Measurements from ENCODE around the gene ARHGAP26.

The ARHGAP26 gene

DNA sequence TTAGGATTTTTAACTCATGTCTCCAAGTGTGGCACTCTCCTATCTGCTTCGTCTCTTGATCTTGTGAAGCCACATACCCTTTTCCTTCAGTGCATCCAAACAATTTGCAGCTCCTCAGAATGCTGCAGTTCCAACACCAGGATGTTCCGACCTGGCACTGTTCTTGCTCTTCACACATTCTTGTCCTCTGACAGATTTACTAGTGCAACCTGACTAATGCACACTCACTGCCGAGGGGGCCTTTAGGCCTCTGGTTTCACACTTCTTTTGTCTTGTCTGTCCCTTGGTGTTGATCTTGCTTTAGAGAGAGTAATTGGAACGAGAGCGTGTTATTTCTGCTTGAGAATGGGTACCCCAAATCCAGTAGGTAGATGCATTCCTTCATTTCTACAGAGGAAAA lies 15.0 kb downstream of the ARHGAP26 start:
- DNase-seq (ENCODE audit: low spot score) = no peak

DNA sequence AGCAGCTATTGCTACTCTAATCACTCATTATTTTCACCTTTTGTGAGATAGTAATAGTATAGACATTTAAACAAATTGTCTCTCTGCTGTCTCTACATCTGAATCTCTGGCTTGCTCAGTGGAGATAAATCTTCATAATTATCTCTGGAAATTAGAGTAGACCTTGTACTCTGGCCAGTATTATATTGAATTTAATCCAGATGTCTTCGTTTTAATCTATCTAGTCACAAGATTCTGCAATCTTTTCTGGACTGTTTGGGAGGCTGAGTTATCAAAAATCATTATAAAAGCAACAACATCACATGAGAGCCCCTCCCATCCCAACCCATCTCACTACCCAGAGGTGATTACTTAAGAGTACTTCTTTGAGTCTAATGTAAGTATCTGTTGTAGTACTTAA lies 19.0 kb downstream of the ARHGAP26 start:
- DNase-seq (ENCODE audit: low spot score) = no peak

DNA sequence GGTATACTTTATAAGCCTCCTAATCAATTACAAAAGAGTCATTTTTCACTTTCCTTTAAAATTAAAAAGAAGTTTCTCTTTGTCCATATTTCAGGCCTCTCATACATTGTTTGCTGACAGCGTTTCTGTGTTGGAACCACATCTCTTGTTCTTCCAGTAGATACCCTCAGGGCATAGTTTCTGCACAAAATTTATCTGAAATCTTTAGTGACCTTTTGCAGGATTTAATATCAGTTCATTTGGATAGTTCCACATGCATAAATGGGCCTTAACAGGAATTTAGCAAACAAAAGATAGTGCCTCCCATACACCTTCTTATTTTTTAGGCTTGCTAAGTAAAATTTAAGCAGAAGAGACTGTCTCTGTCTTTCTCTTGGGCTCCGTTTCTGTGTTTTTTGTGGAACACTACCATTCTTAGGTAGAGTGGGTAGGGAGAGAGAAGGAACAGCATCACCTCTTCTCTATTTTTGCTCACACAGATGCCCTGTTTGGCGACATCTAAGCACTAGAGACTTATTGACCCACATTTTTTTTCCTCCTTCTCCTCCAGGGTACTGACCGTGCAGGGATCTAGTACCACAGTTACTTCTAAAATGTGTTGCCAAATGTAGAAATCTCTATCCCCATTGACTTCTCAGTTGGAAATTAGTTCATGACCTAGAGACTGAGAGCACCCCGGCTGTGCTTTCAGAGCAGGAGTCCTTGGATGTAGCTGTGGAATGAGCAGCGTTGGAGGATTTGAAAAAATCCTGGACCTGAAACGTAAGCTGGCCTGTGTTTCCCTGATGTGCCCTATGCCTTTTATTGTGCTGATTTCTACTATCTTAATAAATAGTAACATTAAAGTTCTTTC lies 22.1 kb downstream of the ARHGAP26 start:
- no peak for DNase-seq (ENCODE audit: low spot score)

DNA sequence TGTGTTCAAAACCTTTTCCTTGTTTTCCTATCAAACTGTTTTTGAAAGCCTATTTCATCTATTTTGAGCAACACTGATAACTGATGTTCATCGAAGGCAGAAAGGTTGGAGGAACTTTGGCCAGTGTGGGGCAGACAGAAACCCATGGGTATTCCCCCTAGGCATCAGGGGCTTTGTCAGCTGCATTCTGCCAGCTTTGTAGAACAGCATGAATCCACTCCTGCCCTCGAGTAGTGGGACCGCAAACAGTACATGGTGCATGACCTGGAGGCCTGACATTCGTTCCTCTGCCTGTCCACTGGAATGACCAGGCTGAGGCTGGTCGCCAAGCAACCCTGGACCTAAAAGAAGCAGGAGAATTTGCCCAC lies 22.7 kb downstream of the ARHGAP26 start:
- DNase-seq (ENCODE audit: low spot score) = no peak

DNA sequence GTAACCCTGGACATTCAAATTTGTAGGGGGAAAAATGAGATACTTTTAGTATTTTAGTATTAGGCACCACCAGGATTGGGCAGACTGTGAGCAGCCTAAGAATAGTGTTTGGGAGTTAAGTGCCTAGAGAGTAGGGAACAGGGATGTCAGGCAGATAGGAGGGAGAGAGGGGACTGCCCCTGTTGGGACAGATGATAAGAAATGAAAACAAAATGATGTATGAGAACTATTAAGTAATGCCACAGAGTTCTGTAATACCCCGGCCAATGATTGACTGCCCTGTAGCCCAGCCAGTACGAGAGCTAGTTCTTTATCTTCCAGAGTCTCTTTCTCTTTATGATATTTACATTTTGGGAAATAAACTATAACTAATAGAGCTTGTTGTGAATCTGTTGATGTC lies 24.4 kb downstream of the ARHGAP26 start:
- DNase-seq (ENCODE audit: low spot score) = no peak

DNA sequence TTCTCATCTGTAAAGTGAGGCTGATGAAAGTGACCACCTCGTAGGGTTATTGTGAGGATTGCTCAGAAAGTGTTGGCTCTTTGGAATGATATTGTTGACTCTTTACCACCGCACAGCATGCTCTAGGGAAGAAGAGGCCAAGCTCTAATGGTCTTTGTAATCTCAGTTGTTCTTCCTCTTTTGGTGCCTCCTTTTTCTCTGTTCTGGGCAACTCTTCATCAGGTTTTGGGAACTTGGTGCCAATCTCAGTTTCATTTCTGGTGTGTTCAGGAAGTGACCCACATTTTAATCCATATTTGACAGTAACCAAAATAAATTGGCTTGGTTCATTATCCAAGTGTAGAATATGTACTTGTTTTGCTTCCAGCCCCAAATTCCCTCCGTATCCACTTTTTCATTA lies 25.1 kb downstream of the ARHGAP26 start:
- DNase-seq (ENCODE audit: low spot score) = no peak

DNA sequence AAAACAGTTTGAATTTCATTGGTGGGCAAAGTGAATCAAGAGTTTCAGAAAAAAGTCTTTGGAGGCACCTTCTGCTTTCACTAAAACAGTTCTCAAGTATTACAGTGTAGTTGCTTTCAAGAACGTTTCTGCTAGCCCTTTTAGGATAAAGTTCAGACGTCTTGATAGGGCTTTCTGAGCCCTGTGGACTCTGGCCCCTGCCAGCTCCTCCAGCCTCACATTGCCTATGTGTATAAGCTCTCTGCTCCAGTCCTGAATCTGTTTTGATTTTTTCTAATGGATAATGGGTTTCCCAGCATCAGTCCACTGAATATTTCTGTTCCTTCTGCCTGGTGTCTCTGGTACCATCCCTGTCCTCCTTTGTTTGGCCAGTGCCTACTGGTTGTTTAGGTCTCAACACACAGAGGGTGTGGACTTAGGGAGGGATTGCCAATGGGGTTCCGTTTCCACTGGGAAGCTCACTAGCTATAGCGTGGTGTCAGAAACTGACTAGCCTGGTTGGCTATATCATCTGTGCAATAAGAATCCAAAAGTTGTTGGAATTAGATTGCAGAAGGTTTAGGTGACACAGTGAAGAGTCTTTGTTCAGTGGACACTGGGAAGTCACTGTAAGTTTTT lies 26.4 kb downstream of the ARHGAP26 start:
- DNase-seq (ENCODE audit: low spot score) = no peak

DNA sequence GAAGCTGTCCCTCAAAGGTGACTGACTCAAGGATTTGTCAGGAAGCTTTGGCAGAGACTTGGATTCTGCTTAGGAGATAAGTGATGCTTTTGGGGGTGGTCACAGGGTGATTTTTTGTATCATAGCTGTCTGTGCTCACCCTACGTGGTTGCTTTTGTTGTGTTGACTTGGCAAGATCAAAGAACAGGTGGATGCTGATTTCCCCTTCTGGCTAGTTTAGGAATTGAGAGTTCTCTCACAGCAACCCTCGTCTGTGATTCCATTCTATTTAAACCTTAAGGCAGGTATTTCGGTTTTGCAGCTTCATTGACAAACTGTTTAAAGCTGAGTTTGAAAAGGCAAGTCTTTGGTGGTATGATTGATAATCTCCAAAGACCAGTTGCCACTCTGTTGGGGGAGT lies 27.2 kb downstream of the ARHGAP26 start:
- no peak for DNase-seq (ENCODE audit: low spot score)

DNA sequence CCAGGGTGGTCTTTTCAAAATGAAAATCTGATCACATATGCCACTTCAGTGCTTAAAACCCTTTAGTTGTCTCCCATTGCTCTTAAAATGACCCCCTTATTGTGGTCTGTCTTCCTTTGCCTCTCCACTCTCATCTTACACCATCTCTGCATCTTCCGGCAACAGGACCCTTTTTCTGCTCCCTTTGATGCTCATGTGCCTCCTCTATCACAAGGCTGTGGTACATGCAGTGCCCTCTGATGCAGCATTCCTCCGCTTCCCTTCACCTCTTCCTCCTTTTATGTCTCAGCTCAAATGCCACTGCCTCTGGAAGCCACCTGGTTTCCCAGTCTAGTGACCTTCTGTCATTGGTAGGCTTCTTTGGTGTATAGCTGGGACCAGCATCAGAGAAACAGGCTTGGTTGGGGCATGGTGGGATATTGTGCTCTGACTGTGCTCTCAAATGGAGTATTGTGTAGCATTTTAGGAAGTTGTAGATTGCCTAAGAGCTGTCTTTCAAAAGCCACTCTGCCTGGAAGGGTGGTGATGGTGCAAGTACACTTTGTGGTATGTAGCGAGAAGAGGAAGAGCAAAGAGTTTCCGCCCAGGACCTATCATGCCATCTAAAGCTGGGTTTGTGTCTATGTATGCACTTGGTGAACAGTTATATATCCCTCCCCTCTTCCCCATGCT lies 28.1 kb downstream of the ARHGAP26 start:
- no peak for DNase-seq (ENCODE audit: low spot score)

DNA sequence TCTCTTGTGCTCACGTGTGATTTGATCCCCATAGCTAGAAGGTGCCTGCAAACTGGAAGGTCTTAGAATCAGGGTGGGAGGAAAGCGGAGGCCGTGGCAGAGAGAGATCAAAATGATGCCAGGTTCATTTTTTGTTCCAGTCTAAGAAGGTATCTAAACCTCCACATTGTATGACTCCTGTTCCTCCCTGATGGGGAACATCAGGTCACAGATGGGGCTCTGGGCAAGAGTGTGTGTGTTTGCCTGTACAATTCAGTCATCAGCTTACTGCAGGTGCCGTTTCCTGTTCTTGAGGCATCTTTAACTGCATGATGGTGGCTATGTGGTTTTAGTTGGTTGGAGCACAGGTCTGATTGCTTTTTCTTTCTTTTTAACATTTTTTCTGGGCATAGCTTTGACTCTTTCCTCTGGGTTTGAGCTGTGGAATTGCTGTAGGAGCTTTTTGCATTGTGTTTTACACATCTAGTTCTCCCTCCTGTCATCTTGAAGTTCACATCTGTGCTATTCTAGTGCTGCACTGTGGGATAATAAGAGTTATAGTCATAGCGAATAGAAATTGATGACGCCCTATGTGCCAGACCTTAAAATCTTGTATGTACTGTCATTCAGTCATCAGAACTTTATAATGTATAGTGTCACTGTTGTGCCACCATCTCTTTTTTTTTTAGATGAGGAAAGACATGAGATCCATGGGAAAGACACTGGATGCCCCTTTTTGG lies 30.8 kb downstream of the ARHGAP26 start:
- no peak for DNase-seq (ENCODE audit: low spot score)

DNA sequence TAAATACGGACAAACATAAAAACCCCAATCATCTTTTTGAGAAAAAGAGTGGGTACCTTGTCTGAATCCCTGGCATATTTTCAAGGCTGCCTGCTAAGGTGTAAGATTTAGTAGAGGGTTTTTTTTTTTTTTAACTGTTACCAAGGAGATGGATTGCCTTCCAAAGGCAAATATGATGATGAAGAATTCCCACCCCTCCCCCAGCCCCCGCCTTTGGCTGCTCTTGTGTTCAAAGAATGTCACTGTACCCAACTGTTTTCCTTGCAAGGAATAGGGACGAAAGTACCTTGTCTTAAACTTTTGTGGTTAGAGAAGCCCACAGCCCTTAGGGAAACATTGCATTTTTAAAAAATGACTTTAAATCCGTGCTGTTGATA lies 31.3 kb downstream of the ARHGAP26 start:
- DNase-seq (ENCODE audit: low spot score) = no peak

DNA sequence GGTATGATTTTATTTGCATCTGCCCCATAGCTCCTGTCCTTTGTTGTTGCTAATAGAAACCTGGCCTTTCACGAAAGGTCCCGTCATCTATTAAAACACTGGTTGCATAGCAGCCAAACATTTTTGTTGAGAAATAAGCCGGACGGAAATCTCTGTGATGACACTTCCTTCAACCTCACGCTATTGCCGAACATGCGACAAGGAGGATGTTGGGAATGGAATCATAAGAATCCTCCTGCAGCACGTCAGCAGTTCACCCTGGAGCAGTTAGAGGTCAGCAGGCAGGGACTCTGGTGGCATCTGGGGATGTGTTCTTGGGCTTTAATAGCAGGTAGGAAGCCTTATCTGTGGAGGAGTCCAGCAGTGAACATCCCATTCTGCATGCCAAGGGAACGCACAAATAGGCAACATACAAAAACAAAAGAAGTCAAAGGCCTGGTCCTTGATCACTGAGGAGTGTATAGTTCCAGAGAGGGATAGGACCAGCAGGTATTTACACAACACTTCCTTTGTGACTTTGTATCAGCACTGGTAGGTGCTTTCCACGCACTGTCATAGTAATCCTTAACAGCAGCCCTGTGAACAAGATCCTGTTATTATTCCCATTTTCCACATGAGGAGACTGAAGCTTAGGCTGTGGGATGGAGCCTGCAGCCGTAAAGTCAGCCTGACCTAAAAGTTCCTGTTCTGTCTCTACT lies 33.4 kb downstream of the ARHGAP26 start:
- no peak for DNase-seq (ENCODE audit: low spot score)

DNA sequence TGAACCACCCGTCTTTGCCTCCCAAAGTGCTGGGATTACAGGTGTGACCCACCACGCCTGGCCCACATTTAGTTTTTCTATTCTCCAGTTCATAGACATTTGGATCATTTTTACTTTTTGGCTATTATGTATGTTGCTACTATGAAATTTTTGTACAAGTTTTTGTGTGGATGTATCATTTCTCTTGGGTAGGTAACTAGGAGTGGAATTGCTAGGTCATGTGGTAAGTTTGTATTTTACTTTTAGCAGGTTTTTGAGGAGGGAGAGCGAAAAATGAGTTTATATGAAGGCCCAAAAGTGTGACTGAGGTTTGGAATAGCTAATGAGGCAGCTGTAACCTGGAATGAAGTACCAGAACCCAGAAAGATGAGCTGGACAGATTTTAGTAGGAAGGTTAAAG lies 35.2 kb downstream of the ARHGAP26 start:
- no peak for DNase-seq (ENCODE audit: low spot score)

DNA sequence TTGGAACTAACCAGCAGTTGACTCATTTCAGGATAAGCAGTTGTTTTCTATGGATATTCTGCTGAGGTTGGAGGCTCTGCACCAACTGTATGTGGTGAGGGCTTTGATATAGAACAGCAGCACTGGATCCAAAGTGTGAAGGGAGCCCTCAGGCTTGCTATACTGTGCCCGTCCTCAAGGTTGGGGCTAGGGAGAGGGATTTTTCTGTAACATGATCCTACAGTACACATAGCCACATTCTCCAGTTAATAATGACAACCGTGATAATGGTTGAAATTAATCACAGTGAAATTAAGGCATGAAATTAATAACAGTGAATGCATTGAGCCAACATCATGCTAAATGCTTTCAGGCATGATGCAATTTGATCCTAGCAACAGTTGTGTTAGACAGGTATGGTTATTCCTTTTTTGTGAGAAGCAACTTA lies 36.7 kb downstream of the ARHGAP26 start:
- DNase-seq (ENCODE audit: low spot score) = no peak

DNA sequence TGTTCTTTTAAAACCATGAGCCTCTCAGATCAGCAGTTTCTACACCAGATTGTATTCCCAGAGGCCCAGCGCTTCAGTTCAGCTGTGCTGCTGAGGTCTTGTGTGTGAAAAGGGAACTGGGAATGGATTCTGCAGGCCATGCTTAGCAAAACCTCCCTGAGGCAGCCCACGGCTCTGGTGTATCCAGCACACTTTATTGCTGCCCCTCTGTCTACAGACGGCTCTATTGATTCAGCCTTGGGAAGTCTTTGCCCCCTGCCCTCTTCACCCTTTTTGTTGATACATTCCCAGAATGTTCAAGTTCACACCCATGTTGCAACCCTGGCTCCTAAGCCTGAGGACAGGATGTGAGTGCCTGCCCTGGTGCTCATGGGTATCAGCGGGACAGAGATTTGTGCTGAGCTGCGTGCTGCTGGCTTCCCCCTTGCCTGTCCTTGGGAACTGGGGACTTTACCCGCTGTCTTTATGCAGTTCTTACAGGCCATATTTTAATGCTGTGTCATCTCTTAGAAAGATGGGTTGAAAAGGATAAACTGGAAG lies 37.3 kb downstream of the ARHGAP26 start:
- no peak for DNase-seq (ENCODE audit: low spot score)

DNA sequence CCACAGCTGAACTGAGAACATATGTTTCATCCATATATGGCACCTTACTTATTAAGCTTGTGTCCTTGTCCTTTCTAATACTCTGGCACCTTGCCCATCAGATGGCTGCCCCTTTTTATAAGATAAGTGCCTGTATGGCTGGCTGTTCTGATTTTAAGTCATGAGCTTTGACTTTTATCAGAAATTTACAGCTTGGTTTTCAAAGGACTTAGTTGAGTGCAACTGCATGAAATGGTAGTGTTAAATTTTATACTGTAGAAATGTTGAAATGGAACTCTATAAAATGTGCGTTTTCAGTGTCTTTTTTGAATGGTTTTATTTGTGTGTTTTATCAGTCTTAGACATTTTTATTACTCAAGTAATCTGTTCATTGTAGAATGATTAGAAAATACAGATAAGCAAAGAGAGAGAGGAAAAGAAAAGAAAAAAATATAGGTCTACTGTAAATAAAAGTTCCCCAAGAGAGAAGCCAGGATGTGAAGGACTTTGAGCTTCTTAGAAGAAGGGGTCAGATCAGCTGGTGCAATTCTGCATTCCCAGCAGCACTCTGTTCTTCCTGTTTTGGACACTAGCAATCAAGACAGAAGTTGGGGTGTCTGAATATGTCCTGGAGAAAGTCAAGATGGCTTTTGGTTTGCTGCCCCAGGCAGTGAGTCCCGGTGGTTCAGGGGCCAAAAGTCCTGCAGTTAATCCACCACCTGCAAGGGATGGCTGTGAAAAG lies 38.9 kb downstream of the ARHGAP26 start:
- no peak for DNase-seq (ENCODE audit: low spot score)

DNA sequence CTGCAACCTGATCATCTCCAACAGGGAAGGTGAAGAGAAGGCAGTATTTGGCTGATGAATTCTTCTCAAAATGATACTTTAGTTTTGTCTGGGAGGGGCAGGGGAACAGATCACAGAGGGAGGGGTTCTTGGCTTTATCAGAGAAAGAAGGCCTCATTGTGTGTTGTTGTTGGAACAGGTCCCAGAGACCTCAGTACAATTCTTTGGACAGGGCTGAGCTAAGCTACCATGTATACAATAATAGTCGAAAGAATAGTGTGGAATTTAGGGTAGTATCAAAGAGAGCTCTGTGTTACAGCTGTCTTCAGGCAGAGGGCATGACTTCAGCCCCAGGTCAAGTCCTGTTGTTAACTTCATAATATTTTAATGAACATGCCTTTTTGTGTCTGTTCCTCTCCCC lies 39.9 kb downstream of the ARHGAP26 start:
- DNase-seq (ENCODE audit: low spot score) = no peak

DNA sequence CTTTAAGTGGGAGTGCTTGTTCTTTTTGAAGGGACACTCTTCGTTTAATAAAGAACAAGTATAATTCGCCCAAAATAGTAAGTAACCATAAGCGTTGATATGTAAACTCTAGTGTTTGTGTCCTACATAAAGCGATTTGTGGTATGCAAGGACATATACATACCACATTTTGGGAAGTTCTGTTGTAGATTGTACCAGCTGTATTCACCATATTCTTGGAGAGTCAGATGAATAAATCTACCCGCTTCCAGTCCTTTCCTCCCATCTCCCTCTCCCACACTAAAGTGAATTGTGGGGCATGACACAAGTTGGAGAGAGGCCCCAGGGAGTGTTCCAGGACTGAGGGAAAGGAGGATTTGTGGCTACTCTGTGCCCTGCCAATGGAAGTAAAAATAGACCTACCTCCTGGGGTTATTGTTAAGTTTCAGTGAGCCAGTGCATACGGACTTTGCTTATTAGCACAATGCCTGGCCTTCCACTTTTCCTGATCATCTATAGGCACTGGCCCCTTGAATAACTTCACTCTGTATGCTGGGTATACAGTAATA lies 40.6 kb downstream of the ARHGAP26 start:
- DNase-seq (ENCODE audit: low spot score) = no peak

DNA sequence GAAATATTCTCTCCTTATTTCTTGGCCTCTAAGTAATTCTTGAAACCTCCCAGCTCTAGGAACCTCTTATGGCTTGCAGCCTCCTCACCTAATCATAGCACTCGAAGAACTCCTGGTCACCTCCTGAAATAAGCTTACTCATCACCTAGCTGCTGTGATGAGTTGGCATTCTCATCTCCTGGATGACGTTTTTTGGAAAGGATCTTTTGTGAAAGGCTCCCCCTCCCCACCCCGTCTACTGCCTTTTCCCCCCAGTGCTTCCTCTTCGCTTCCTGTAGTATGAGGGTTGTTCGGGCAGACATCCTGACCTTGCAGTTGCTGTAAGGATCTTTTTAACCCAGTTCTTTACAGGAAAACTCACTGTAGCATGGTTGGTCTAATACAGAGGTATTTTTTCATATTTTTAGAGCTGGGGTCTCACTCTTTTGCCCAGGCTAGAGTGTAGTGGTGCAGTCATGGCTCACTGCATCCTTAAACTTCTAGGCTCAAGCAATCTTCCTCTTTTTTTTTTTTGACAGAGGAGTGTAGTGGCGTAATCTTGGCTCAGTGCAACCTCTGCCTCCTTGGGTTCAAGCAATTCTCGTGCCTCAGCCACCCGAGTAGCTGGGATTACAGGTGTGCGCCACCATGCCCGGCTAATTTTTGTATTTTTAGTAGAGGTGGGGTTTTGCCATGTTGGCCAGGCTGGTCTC lies 41.8 kb downstream of the ARHGAP26 start:
- no peak for DNase-seq (ENCODE audit: low spot score)

DNA sequence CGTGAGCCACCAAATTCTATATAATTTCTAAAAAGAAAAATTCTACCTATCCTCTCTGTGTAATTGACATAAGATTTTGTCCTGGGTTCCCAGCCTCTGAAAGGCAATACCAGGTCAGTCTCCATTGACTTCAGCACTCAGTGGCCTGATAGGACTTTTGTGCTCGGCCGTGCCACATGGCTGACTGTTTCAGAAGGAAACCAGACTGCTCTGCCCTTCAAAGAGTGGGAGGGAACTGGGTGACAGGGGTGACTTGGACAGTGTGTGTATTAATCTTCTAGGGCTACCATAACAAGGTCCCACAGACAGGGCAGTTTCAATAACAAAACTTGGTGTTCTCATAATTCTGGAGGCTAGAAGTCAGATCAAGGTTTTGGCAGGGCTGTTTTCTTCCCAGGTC lies 43.0 kb downstream of the ARHGAP26 start:
- no peak for DNase-seq (ENCODE audit: low spot score)
